ENCODE measurements around the gene CFAP47. TPM values are rescaled to one million over a fixed set of nuclear protein-coding genes. Genes with fewer than 3 reads are reported as not detected.

CFAP47 gene
- total RNA-seq, 1 donor from 2014 or later, result not detected

GRCh38 chrX:36401774-36402173 lies 482.2 kb downstream of the CFAP47 start:
- Histone ChIP-seq H3K9me3 (ENCODE audit: insufficient read depth, low read depth, low read length) (no peaks in the 10 kb centered on the region), H3K79me2 (ENCODE audit: insufficient read depth, low read length) (no peaks in the 10 kb centered on the region), H3K9ac (ENCODE audit: low read length) (no peak overlapping the region), H3K4me2 (ENCODE audit: low read length) (no peak overlapping the region), H3K36me3 (ENCODE audit: insufficient read depth, low read length) (no peaks in the 10 kb centered on the region), H2AFZ (ENCODE audit: low read depth, low read length) (no peak overlapping the region), H3K27ac (ENCODE audit: low read depth, low read length) (no peak overlapping the region), H4K20me1 (ENCODE audit: insufficient read depth, low read length) (no peaks in the 10 kb centered on the region), H3K27me3 (ENCODE audit: insufficient read depth, low read length) (no peaks in the 10 kb centered on the region), H3K4me3 (ENCODE audit: insufficient read depth, low read depth, low read length) (no peak overlapping the region), H3K4me1 (ENCODE audit: insufficient read depth, low read length) (no peaks in the 10 kb centered on the region)
- no peak overlapping the region for H3K27ac Mint-ChIP-seq (ENCODE audit: unreplicated experiment)
- TF ChIP-seq EZH2 (IDR thresholded peaks at IDR 0.05; ENCODE audit: insufficient read depth, low read length) (no peak), CTCF (IDR thresholded peaks at IDR 0.05; ENCODE audit: insufficient read depth, low read depth, low read length) (no peak)
- FAIRE-seq (no peak), DNase-seq (ENCODE audit: low read depth) (no peak)
- H3K9me3 Mint-ChIP-seq (ENCODE audit: unreplicated experiment), result no peaks in the 10 kb centered on the region
- H3K4me1 Mint-ChIP-seq (ENCODE audit: low read depth, unreplicated experiment), result no peaks in the 10 kb centered on the region
- H3K27me3 Mint-ChIP-seq (ENCODE audit: low read depth, unreplicated experiment), result no peaks in the 10 kb centered on the region
- no peaks in the 10 kb centered on the region for H3K36me3 Mint-ChIP-seq (ENCODE audit: low read depth, unreplicated experiment)
- H3K4me3 Mint-ChIP-seq (ENCODE audit: unreplicated experiment), result no peak overlapping the region

- Histone ChIP-seq H3K27me3 (ENCODE audit: insufficient read depth, low read length) (no peaks in the 10 kb centered on the region), H3K4me1 (ENCODE audit: insufficient read depth, low read length) (no peaks in the 10 kb centered on the region), H4K20me1 (ENCODE audit: insufficient read depth, low read length) (no peaks in the 10 kb centered on the region), H3K4me2 (ENCODE audit: low read length) (no peak overlapping the region), H3K9me3 (ENCODE audit: insufficient read depth, low read depth, low read length) (no peaks in the 10 kb centered on the region), H3K36me3 (ENCODE audit: insufficient read depth, low read length) (no peaks in the 10 kb centered on the region), H3K27ac (ENCODE audit: low read depth, low read length) (no peak overlapping the region), H3K4me3 (ENCODE audit: insufficient read depth, low read depth, low read length) (no peak overlapping the region), H3K79me2 (ENCODE audit: insufficient read depth, low read length) (no peaks in the 10 kb centered on the region), H2AFZ (ENCODE audit: low read depth, low read length) (no peak overlapping the region), H3K9ac (ENCODE audit: low read length) (no peak overlapping the region)
- Mint-ChIP-seq H3K4me1 (ENCODE audit: low read depth, unreplicated experiment) (no peaks in the 10 kb centered on the region), H3K4me3 (ENCODE audit: unreplicated experiment) (no peak overlapping the region), H3K36me3 (ENCODE audit: low read depth, unreplicated experiment) (no peaks in the 10 kb centered on the region), H3K27me3 (ENCODE audit: low read depth, unreplicated experiment) (no peaks in the 10 kb centered on the region), H3K9me3 (ENCODE audit: unreplicated experiment) (no peaks in the 10 kb centered on the region), H3K27ac (ENCODE audit: unreplicated experiment) (no peak overlapping the region)
- DNase-seq (ENCODE audit: low read depth) (no peak), FAIRE-seq (no peak)
- TF ChIP-seq EZH2 (IDR thresholded peaks at IDR 0.05; ENCODE audit: insufficient read depth, low read length), result no peak
- no peak for TF ChIP-seq CTCF (IDR thresholded peaks at IDR 0.05; ENCODE audit: insufficient read depth, low read depth, low read length)
These were observed 488.3 kb downstream of the CFAP47 start for GRCh38 chrX:36407836-36408235.

DNA sequence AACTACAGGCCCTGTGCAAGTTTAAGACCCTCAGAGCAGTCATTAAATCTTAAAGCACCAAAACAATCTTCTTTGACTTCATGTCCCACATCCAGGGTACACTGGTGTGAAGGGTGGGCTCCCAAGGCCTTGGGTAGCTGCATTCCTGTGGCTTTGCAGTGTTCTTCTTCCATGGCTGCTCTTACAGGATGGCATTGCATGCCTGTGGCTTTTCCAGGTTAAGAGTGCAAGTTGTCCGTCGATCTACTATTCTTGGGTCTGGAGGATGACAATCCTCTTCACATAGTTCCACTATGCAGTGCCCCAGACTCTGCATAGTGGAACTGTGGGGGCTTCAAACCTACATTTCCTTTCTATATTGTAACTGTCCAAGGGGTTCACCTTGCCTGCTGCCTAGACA lies 494.5 kb downstream of the CFAP47 start:
- no peak overlapping the region for H2AFZ ChIP-seq (ENCODE audit: low read depth, low read length)
- no peaks in the 10 kb centered on the region for H3K9me3 Mint-ChIP-seq (ENCODE audit: unreplicated experiment)
- H3K4me1 Mint-ChIP-seq (ENCODE audit: low read depth, unreplicated experiment), result peaks cover 7% of the 10 kb centered on the region
- H3K36me3 ChIP-seq (ENCODE audit: insufficient read depth, low read length), result no peaks in the 10 kb centered on the region
- no peaks in the 10 kb centered on the region for H4K20me1 ChIP-seq (ENCODE audit: insufficient read depth, low read length)
- H3K4me3 ChIP-seq (ENCODE audit: insufficient read depth, low read depth, low read length), result no peak overlapping the region
- TF ChIP-seq CTCF (IDR thresholded peaks at IDR 0.05; ENCODE audit: insufficient read depth, low read depth, low read length), result no peak
- no peak for TF ChIP-seq EZH2 (IDR thresholded peaks at IDR 0.05; ENCODE audit: insufficient read depth, low read length)
- no peaks in the 10 kb centered on the region for H3K27me3 ChIP-seq (ENCODE audit: insufficient read depth, low read length)
- no peaks in the 10 kb centered on the region for H3K4me1 ChIP-seq (ENCODE audit: insufficient read depth, low read length)
- no peaks in the 10 kb centered on the region for H3K79me2 ChIP-seq (ENCODE audit: insufficient read depth, low read length)
- no peaks in the 10 kb centered on the region for H3K27me3 Mint-ChIP-seq (ENCODE audit: low read depth, unreplicated experiment)
- H3K27ac ChIP-seq (ENCODE audit: low read depth, low read length), result no peak overlapping the region
- H3K4me3 Mint-ChIP-seq (ENCODE audit: unreplicated experiment), result no peak overlapping the region
- H3K9ac ChIP-seq (ENCODE audit: low read length), result no peak overlapping the region
- DNase-seq (ENCODE audit: low read depth), result no peak
- no peaks in the 10 kb centered on the region for H3K9me3 ChIP-seq (ENCODE audit: insufficient read depth, low read depth, low read length)
- H3K36me3 Mint-ChIP-seq (ENCODE audit: low read depth, unreplicated experiment), result no peaks in the 10 kb centered on the region
- H3K27ac Mint-ChIP-seq (ENCODE audit: unreplicated experiment), result peak overlapping the region; percentile 55
- FAIRE-seq, result no peak
- H3K4me2 ChIP-seq (ENCODE audit: low read length), result no peak overlapping the region

All from astrocyte (in vitro differentiated cells and primary cell).